ENCODE data around the gene FCHO1.
"Not testable (repeated sequence)": the region's sequence is repeated elsewhere in the genome, so short reads cannot be mapped to it uniquely, and the experiment has no call there.

The FCHO1 gene

GRCh38 chr19:17761148-17761547 is 9.9 kb downstream of the FCHO1 start:
- no peak for DNase-seq

- DNase-seq = peak in 36 of 56 donors; percentile 4 to 77 (median 38)
Observed at GRCh38 chr19:17762505-17763229, 11.4 kb downstream of the FCHO1 start.

GRCh38 chr19:17764348-17764747 is 13.1 kb downstream of the FCHO1 start:
- DNase-seq = no peak

- DNase-seq = peak in 13 of 56 donors; percentile 7 to 56 (median 27)
Observed at GRCh38 chr19:17765069-17765618, 13.9 kb downstream of the FCHO1 start.

GRCh38 chr19:17766543-17767131 is 15.4 kb downstream of the FCHO1 start:
- peak in 46 of 56 donors; percentile 7 to 92 (median 45) for DNase-seq

GRCh38 chr19:17767559-17767958 is 16.3 kb downstream of the FCHO1 start:
- peak in 5 of 56 donors; percentile 4 to 20 (median 9) for DNase-seq

GRCh38 chr19:17770613-17771012 is 19.3 kb downstream of the FCHO1 start:
- DNase-seq = no peak

GRCh38 chr19:17772172-17772571 is 20.9 kb downstream of the FCHO1 start:
- DNase-seq = no peak

GRCh38 chr19:17775245-17775927 is 24.1 kb downstream of the FCHO1 start:
- peak in 8 of 56 donors; percentile 1 to 32 (median 12) for DNase-seq

- no peak for DNase-seq
Observed at GRCh38 chr19:17775991-17776803, 24.9 kb downstream of the FCHO1 start.

GRCh38 chr19:17777840-17778239 is 26.6 kb downstream of the FCHO1 start:
- not testable (repeated sequence) for DNase-seq

- DNase-seq = peak in 18 of 56 donors; percentile 1 to 83 (median 20)
Observed at GRCh38 chr19:17778251-17778967, 27.1 kb downstream of the FCHO1 start.

- DNase-seq = peak in 33 of 56 donors; percentile 7 to 68 (median 31)
Observed at GRCh38 chr19:17778968-17779929, 28.0 kb downstream of the FCHO1 start.

GRCh38 chr19:17780781-17781180 is 29.5 kb downstream of the FCHO1 start:
- no peak for DNase-seq

GRCh38 chr19:17783721-17784120 is 32.4 kb downstream of the FCHO1 start:
- not testable (repeated sequence) for DNase-seq

GRCh38 chr19:17784201-17785008 is 33.1 kb downstream of the FCHO1 start:
- DNase-seq = peak in 41 of 56 donors; percentile 4 to 78 (median 27)

GRCh38 chr19:17787274-17787913 is 36.1 kb downstream of the FCHO1 start:
- DNase-seq = no peak

- no peak for DNase-seq
Observed at GRCh38 chr19:17788632-17789031, 37.4 kb downstream of the FCHO1 start.

Measured in amygdala (tissue), 56 donors.